Stimulated activated CD8-positive, alpha-beta memory T cell treated with anti-CD3 and anti-CD28 coated beads, Interleukin-7, amount 100 ng/mL, for 24 hours (primary cell): ENCODE measurements around the gene MYLK3.
"Not testable (repeated sequence)": the region's sequence is repeated elsewhere in the genome, so short reads cannot be mapped to it uniquely, and the experiment has no call there.

ENCODE experiments used
- DNase-seq: peaks from one replicate; pipeline ENCODE4 v3.0.0-alpha.2; 2020; ENCODE audit warnings: low read depth

MYLK3 gene

GRCh38 chr16:46689365-46690280 is 58.5 kb downstream of the MYLK3 start, which contains the start of gene ORC6:
Gene ORC6 (plus strand): TSS chr16:46689659. CDS start chr16:46689706, 47 bp downstream.
- peak; percentile 97 for DNase-seq

- DNase-seq, result peak; percentile 100
Measured at GRCh38 chr16:46688654-46689364, 59.3 kb downstream of the MYLK3 start, which contains the start of gene VPS35. Gene VPS35 (minus strand): TSS chr16:46689178. CDS start chr16:46689133, 45 bp downstream.

GRCh38 chr16:46688101-46688653 is 60.0 kb downstream of the MYLK3 start:
- no peak for DNase-seq

GRCh38 chr16:46687486-46687885 is 60.7 kb downstream of the MYLK3 start:
- no peak for DNase-seq

GRCh38 chr16:46686815-46687473 is 61.2 kb downstream of the MYLK3 start:
- DNase-seq, result no peak

- not testable (repeated sequence) for DNase-seq
Measured at GRCh38 chr16:46681867-46682266, 66.3 kb downstream of the MYLK3 start.

GRCh38 chr16:46677943-46678342 is 70.2 kb downstream of the MYLK3 start:
- not testable (repeated sequence) for DNase-seq

- DNase-seq, result no peak
Measured at GRCh38 chr16:46673320-46674013, 74.7 kb downstream of the MYLK3 start.

GRCh38 chr16:46662123-46662522 is 86.0 kb downstream of the MYLK3 start:
- no peak for DNase-seq

- DNase-seq, result no peak
Measured at GRCh38 chr16:46658925-46659324, 89.2 kb downstream of the MYLK3 start.
